ENCODE results near the gene FLII. TPM values are rescaled to one million over a fixed set of nuclear protein-coding genes. Genes with fewer than 3 reads are reported as not detected.

The FLII gene
- total and polyA plus RNA-seq, 2 of the 13 experiments (the other 11 are each of a cell fraction or from before 2014, with no cell fraction given): 130 to 303 TPM

- no peak for TF ChIP-seq ELK4 (CRISPR knock-in tag; IDR thresholded peaks at IDR 0.05; ENCODE audit: borderline replicate concordance)
- TF ChIP-seq GZF1 (CRISPR knock-in tag; IDR thresholded peaks at IDR 0.05): no peak
- TF ChIP-seq KLF15 (CRISPR knock-in tag; IDR thresholded peaks at IDR 0.05; ENCODE audit: borderline replicate concordance): 0 out of 2 replicates have a peak, but pooled peaks have one; percentile 2
- no peak for TF ChIP-seq KDM6A (CRISPR knock-in tag; IDR thresholded peaks at IDR 0.05; ENCODE audit: low read depth)
- peak; percentile 72; the same call in 1 of the 2 replicates for TF ChIP-seq KDM1A (CRISPR knock-in tag; IDR thresholded peaks at IDR 0.05)
- no peak for TF ChIP-seq RARA (CRISPR knock-in tag; IDR thresholded peaks at IDR 0.05)
- no peak for TF ChIP-seq BORCS8-MEF2B (CRISPR knock-in tag; IDR thresholded peaks at IDR 0.05)
- TF ChIP-seq NPAS2 (CRISPR knock-in tag; IDR thresholded peaks at IDR 0.05; ENCODE audit: borderline replicate concordance): no peak
- TF ChIP-seq SRSF1 (optimal IDR thresholded peaks at IDR 0.05; ENCODE audit: low read depth, low read length): no peak
- no peak for TF ChIP-seq CSRNP2 (CRISPR knock-in tag; conservative IDR thresholded peaks at IDR 0.05; ENCODE audit: low read depth)
- TF ChIP-seq, protein P1, sequence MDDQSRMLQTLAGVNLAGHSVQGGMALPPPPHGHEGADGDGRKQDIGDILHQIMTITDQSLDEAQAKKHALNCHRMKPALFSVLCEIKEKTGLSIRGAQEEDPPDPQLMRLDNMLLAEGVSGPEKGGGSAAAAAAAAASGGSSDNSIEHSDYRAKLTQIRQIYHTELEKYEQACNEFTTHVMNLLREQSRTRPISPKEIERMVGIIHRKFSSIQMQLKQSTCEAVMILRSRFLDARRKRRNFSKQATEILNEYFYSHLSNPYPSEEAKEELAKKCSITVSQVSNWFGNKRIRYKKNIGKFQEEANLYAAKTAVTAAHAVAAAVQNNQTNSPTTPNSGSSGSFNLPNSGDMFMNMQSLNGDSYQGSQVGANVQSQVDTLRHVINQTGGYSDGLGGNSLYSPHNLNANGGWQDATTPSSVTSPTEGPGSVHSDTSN (CRISPR knock-in tag; IDR thresholded peaks at IDR 0.05; ENCODE audit: borderline replicate concordance): no peak
- TF ChIP-seq ZNF337 (CRISPR knock-in tag; IDR thresholded peaks at IDR 0.05; ENCODE audit: borderline replicate concordance, low read depth): no peak
- TF ChIP-seq, protein P2, sequence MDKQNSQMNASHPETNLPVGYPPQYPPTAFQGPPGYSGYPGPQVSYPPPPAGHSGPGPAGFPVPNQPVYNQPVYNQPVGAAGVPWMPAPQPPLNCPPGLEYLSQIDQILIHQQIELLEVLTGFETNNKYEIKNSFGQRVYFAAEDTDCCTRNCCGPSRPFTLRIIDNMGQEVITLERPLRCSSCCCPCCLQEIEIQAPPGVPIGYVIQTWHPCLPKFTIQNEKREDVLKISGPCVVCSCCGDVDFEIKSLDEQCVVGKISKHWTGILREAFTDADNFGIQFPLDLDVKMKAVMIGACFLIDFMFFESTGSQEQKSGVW (CRISPR knock-in tag; IDR thresholded peaks at IDR 0.05; ENCODE audit: borderline replicate concordance): no peak
- no peak for TF ChIP-seq NFIC (IDR thresholded peaks at IDR 0.05; ENCODE audit: low read length)
- TF ChIP-seq ZBTB42 (CRISPR knock-in tag; IDR thresholded peaks at IDR 0.05): 0 out of 2 replicates have a peak, but pooled peaks have one; percentile 18
- no peak for TF ChIP-seq ZSCAN25 (CRISPR knock-in tag; IDR thresholded peaks at IDR 0.05)
- no peak for TF ChIP-seq HES4 (CRISPR knock-in tag; IDR thresholded peaks at IDR 0.05; ENCODE audit: borderline replicate concordance)
- TF ChIP-seq, protein P3, sequence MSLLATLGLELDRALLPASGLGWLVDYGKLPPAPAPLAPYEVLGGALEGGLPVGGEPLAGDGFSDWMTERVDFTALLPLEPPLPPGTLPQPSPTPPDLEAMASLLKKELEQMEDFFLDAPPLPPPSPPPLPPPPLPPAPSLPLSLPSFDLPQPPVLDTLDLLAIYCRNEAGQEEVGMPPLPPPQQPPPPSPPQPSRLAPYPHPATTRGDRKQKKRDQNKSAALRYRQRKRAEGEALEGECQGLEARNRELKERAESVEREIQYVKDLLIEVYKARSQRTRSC (CRISPR knock-in tag; IDR thresholded peaks at IDR 0.05; ENCODE audit: low read depth): no peak
- TF ChIP-seq CEBPG (CRISPR knock-in tag; IDR thresholded peaks at IDR 0.05): no peak
- no peak for TF ChIP-seq LCORL (IDR thresholded peaks at IDR 0.05)
- TF ChIP-seq LCORL (CRISPR knock-in tag; IDR thresholded peaks at IDR 0.05): 0 out of 2 replicates have a peak, but pooled peaks have one; percentile 11
- no peak for TF ChIP-seq GABPB1 (CRISPR knock-in tag; IDR thresholded peaks at IDR 0.05)
Measured at GRCh38 chr17:18259621-18260331, 1.2 kb upstream of the FLII start (continued).

Data from HepG2 (cell line).